Measurements from ENCODE around the gene MBNL1. TPM values are rescaled to one million over a fixed set of nuclear protein-coding genes. Genes with fewer than 3 reads are reported as not detected.

Gene MBNL1
- total RNA-seq, 2 donors from 2014 or later: 149 to 191 TPM

DNA sequence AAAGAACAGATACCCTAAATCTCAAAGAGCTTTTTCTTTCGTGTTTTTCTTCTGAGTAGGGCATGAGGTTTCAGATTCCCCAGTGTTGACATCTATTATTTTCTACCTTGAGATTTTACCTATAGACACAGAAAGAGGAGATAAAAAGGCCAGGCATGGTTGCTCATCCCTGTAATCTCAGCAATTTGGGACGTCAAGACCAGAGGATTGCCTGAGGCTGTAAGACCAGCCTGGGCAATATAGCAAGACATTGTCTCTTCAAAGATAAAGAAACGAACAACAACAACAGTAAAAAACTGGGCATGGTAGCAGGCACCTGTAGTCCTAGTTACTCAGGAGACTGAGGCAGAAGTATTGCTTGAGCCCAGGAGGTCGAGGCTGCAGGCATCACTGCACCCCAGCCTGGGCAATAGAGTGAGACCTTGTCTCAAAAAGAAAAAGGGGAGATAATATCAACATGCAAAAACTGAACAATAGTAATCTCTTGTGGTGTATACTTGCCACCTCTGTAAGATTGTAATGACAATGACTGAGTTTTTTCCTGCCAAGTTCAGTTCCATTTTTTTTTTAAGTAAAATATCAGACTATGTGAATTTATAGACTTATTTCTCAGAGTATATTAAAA lies 71.3 kb downstream of the MBNL1 start:
- H3K27ac ChIP-seq: no peak overlapping the region
- intact Hi-C loops (cut with DNase I): no loop called here
- H3K4me3 ChIP-seq: no peak overlapping the region
- H3K9ac ChIP-seq (ENCODE audit: low read depth in 2 of 2, low read length in 2 of 2): no peak overlapping the region
- H3K4me1 ChIP-seq: no peaks in the 10 kb centered on the region
- TF ChIP-seq CTCF (IDR thresholded peaks at IDR 0.05): no peak
- no peaks in the 10 kb centered on the region for H3K27me3 ChIP-seq
- H3K36me3 ChIP-seq: no peaks in the 10 kb centered on the region
- no peak for DNase-seq
- no peaks in the 10 kb centered on the region for H3K9me3 ChIP-seq

GRCh38 chr3:152345233-152345632 lies 76.5 kb downstream of the MBNL1 start:
- H3K9me3 ChIP-seq: no peaks in the 10 kb centered on the region
- no peak for TF ChIP-seq CTCF (IDR thresholded peaks at IDR 0.05)
- H3K4me1 ChIP-seq: no peaks in the 10 kb centered on the region
- no peak overlapping the region for H3K27ac ChIP-seq
- no peaks in the 10 kb centered on the region for H3K36me3 ChIP-seq
- intact Hi-C loops (cut with DNase I): no loop called here
- no peak overlapping the region for H3K4me3 ChIP-seq
- DNase-seq: no peak
- no peak overlapping the region for H3K9ac ChIP-seq (ENCODE audit: low read depth in 2 of 2, low read length in 2 of 2)
- H3K27me3 ChIP-seq: no peaks in the 10 kb centered on the region

DNA sequence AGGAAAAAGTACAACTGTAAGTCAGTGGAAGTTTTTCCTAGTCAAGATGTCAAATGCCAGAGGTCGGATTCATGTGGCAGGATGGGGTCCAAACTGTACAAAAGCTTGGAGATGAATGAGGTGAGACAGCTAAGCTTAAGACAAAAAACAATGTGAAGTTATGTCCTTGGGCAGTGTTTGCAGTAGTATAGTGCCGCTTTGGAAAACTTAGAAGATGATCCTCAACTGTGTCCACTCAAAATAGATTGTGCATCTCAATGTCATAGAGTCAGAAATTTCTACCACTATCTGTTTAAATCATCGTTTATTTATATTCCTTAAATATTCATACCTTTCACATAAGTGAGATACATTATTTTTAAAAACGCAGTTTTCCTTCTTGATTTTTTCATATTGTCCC lies 77.3 kb downstream of the MBNL1 start:
- no peak for TF ChIP-seq CTCF (IDR thresholded peaks at IDR 0.05)
- Histone ChIP-seq H3K36me3 (no peaks in the 10 kb centered on the region), H3K27ac (no peak overlapping the region), H3K9ac (ENCODE audit: low read depth in 2 of 2, low read length in 2 of 2) (no peak overlapping the region), H3K4me1 (no peaks in the 10 kb centered on the region), H3K9me3 (no peaks in the 10 kb centered on the region), H3K27me3 (no peaks in the 10 kb centered on the region), H3K4me3 (no peak overlapping the region)
- intact Hi-C loops (cut with DNase I): no loop called here
- DNase-seq: no peak

- H3K27ac ChIP-seq: no peak overlapping the region
- no peak overlapping the region for H3K9ac ChIP-seq (ENCODE audit: low read depth in 2 of 2, low read length in 2 of 2)
- TF ChIP-seq CTCF (IDR thresholded peaks at IDR 0.05): no peak
- H3K4me1 ChIP-seq: no peaks in the 10 kb centered on the region
- no peaks in the 10 kb centered on the region for H3K9me3 ChIP-seq
- no peak overlapping the region for H3K4me3 ChIP-seq
- intact Hi-C loops (cut with DNase I): no loop called here
- DNase-seq: no peak
- H3K27me3 ChIP-seq: no peaks in the 10 kb centered on the region
- no peaks in the 10 kb centered on the region for H3K36me3 ChIP-seq
These were observed 78.0 kb downstream of the MBNL1 start for GRCh38 chr3:152346740-152347139.

GRCh38 chr3:152348436-152349177 lies 79.9 kb downstream of the MBNL1 start:
- Histone ChIP-seq H3K36me3 (no peaks in the 10 kb centered on the region), H3K27ac (no peak overlapping the region), H3K9me3 (no peaks in the 10 kb centered on the region), H3K4me1 (no peaks in the 10 kb centered on the region), H3K27me3 (no peaks in the 10 kb centered on the region), H3K4me3 (no peak overlapping the region), H3K9ac (ENCODE audit: low read depth in 2 of 2, low read length in 2 of 2) (no peak overlapping the region)
- intact Hi-C loops (cut with DNase I): no loop called here
- no peak for DNase-seq
- TF ChIP-seq CTCF (IDR thresholded peaks at IDR 0.05): no peak
